ENCODE data around the gene DMD.

DNA sequence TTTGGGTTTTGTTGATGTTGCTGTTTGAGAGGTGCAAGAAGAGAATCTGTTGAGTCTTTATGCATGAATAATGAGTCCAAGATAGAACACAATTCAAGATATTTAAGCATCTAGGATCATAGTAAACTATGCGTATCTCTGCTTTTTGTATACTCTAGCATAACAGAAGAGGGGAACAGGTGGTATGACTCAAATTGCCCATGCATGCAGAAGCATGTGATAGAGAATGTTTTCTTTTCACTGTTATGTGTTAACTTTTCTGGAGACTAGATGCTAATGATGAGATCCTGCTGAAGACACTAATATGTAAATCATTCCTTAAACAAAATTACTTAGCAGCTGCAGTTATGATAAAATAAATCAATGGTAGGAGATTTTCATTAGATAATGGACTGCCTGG is 1974.2 kb downstream of the DMD start:
- TF ChIP-seq, protein P1, sequence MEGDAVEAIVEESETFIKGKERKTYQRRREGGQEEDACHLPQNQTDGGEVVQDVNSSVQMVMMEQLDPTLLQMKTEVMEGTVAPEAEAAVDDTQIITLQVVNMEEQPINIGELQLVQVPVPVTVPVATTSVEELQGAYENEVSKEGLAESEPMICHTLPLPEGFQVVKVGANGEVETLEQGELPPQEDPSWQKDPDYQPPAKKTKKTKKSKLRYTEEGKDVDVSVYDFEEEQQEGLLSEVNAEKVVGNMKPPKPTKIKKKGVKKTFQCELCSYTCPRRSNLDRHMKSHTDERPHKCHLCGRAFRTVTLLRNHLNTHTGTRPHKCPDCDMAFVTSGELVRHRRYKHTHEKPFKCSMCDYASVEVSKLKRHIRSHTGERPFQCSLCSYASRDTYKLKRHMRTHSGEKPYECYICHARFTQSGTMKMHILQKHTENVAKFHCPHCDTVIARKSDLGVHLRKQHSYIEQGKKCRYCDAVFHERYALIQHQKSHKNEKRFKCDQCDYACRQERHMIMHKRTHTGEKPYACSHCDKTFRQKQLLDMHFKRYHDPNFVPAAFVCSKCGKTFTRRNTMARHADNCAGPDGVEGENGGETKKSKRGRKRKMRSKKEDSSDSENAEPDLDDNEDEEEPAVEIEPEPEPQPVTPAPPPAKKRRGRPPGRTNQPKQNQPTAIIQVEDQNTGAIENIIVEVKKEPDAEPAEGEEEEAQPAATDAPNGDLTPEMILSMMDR (IDR thresholded peaks at IDR 0.05; ENCODE audit: control extremely low read depth in 1 of 3, insufficient read depth in 1 of 3, low read depth in 1 of 3, low read length in 3 of 3), result no peak
- TF ChIP-seq POLR2A (IDR thresholded peaks at IDR 0.05; ENCODE audit: control extremely low read depth in 1 of 2, low read depth in 2 of 2, low read length in 2 of 2) (no peak), SP4 (IDR thresholded peaks at IDR 0.05; ENCODE audit: low read length) (no peak), CBX5 (IDR thresholded peaks at IDR 0.05; ENCODE audit: low read depth, low read length) (no peak), TBP (IDR thresholded peaks at IDR 0.05; ENCODE audit: low read depth, low read length) (no peak), CREB1 (IDR thresholded peaks at IDR 0.05) (no peak), FOSL1 (IDR thresholded peaks at IDR 0.05; ENCODE audit: insufficient read depth, low read depth, low read length) (no peak)
- TF ChIP-seq, protein P2, sequence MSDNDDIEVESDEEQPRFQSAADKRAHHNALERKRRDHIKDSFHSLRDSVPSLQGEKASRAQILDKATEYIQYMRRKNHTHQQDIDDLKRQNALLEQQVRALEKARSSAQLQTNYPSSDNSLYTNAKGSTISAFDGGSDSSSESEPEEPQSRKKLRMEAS (IDR thresholded peaks at IDR 0.05), result no peak
- TF ChIP-seq, protein P3, sequence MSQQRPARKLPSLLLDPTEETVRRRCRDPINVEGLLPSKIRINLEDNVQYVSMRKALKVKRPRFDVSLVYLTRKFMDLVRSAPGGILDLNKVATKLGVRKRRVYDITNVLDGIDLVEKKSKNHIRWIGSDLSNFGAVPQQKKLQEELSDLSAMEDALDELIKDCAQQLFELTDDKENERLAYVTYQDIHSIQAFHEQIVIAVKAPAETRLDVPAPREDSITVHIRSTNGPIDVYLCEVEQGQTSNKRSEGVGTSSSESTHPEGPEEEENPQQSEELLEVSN (IDR thresholded peaks at IDR 0.05), result no peak

Data from H1 (cell line).